Measurements from ENCODE around the gene CDC25A.

DNA sequence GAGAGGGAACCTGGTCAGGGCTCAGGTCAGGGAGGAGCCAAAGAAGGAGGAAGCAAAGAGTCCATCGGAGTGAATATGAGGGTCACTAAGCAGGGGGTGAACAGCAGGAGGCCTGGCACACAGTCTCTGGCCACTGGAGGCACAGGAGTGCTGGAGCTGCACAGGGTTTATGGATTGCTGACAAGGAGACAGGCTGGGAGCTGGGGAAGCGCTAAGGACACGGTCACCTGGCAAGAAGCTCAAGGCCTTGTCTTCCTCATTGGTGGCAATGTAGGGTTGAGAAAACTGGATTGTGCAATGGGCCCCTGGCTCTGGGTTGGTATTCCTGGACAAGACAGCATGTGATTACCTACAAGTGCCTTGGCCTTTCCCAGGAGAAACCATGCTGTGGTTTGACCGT is 29.2 kb upstream of the CDC25A start:
- TF ChIP-seq CTCF (IDR thresholded peaks at IDR 0.05) (no peak), POLR2AphosphoS5 (IDR thresholded peaks at IDR 0.05) (no peak), EP300 (IDR thresholded peaks at IDR 0.05) (no peak), POLR2A (IDR thresholded peaks at IDR 0.05; ENCODE audit: low read depth) (no peak)
